RWPE1 (cell line): Measurements from ENCODE around the gene PHLPP1.

Source experiments
- CTCF ChIA-PET: fragments of 350-600 bp; sonication (Branson Sonifier 250); formaldehyde crosslinking; extraction: SDS; loops from one replicate; lab custom pipeline; 2021; lab: Yijun Ruan, JAX
- POLR2A ChIA-PET: fragments of 400-600 bp; formaldehyde crosslinking; extraction: SDS; loops from one replicate; lab custom pipeline; 2020; ENCODE audit warnings: antibody characterized with exemption; ENCODE audit not compliant: low non-redundant PET; lab: Yijun Ruan, JAX
- DNase-seq: peaks from one replicate; pipeline ENCODE4 v3.0.0; 2012; ENCODE audit warnings: low spot score
- H3K27ac ChIP-seq: fragments of 450-650 bp; 2 replicates; pipeline ENCODE4 v1.5.1; 2017
- CTCF ChIP-seq: fragments of 450-650 bp; conservative IDR thresholded peaks from 2 replicates; pipeline ENCODE4 v1.5.1; 2017; ENCODE audit warnings: low read depth, mild to moderate bottlenecking

The PHLPP1 gene

GRCh38 chr18:62979176-62979575, 263.8 kb downstream of the PHLPP1 start:
- DNase-seq = peak; percentile 14
- no peak for TF ChIP-seq CTCF
- POLR2A ChIA-PET = no interaction called here
- CTCF ChIA-PET = interaction anchor here (0.6 kb wide), 1 partner anchor 21 kb away, joined by 3 read pairs; no protein-coding TSS in a partner anchor
- H3K27ac ChIP-seq = no peak overlapping the region

GRCh38 chr18:62979900-62980299, 264.6 kb downstream of the PHLPP1 start:
- ChIA-PET POLR2A (no interaction called here), CTCF (no interaction called here)
- no peak overlapping the region for H3K27ac ChIP-seq
- DNase-seq = no peak
- no peak for TF ChIP-seq CTCF

- no peak overlapping the region for H3K27ac ChIP-seq
- no peak for TF ChIP-seq CTCF
- POLR2A ChIA-PET = no interaction called here
- CTCF ChIA-PET = interaction anchor here (1.0 to 2.6 kb wide), 5 partner anchors 35 to 398 kb away, joined by 3 to 9 read pairs (median 6); partner anchors contain the start of gene PHLPP1
- no peak for DNase-seq
These were observed 266.2 kb downstream of the PHLPP1 start for GRCh38 chr18:62981566-62981965.

GRCh38 chr18:62982600-62983251, 267.4 kb downstream of the PHLPP1 start:
- TF ChIP-seq CTCF = peak; percentile 66
- ChIA-PET POLR2A (no interaction called here), CTCF (interaction anchor here (0.5 to 2.6 kb wide), 13 partner anchors 15 to 666 kb away, joined by 3 to 9 read pairs (median 3); partner anchors contain the start of gene PHLPP1)
- no peak overlapping the region for H3K27ac ChIP-seq
- peak; percentile 26 for DNase-seq

- no peak for DNase-seq
- CTCF ChIA-PET = no interaction called here
- TF ChIP-seq CTCF = no peak
- no peak overlapping the region for H3K27ac ChIP-seq
- POLR2A ChIA-PET = no interaction called here
These were observed 269.4 kb downstream of the PHLPP1 start for GRCh38 chr18:62984656-62985315.

- ChIA-PET CTCF (no interaction called here), POLR2A (no interaction called here)
- DNase-seq = no peak
- no peak overlapping the region for H3K27ac ChIP-seq
- no peak for TF ChIP-seq CTCF
These were observed 271.1 kb downstream of the PHLPP1 start for GRCh38 chr18:62986490-62986889.
